Mammary epithelial cell (primary cell): ENCODE measurements around the gene OR2S2.

ENCODE experiments used
- CTCF ChIP-seq, 2 donors: IDR thresholded peaks in 1 of 2; conservative IDR thresholded peaks in 1 of 2; 2 replicates each; pipeline ENCODE4 v1.5.1; 2011 to 2012; ENCODE audit warnings: inconsistent platforms in 2 of 2, low read length in 2 of 2, mild to moderate bottlenecking in 2 of 2, control low read depth in 1 of 2, low read depth in 1 of 2; ENCODE audit not compliant: insufficient read depth in 1 of 2; ENCODE audit errors: extremely low read depth in 1 of 2
- EZH2 ChIP-seq: IDR thresholded peaks from 2 replicates; pipeline ENCODE4 v1.6.1; 2012; ENCODE audit warnings: low read length, inconsistent platforms, borderline replicate concordance

DNA sequence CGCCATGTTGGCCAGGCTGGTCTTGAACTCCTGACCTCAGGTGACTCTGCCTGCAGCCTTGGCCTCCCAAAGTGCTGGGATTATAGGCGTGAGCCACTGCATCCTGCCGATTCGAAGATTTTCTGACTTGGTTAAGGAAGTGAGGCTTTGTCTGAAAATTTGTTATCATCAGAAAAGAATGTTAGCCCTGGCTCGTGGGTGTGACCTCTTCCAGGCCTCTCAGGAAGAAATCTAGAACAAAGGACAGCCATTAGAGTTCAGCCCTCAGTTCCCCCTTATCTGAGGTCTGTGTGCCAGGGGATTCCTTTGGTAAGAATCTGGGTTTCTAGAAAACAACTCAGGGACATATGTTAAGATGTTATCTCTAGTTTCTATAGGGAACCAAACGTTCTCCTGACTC is 6.2 kb downstream of the OR2S2 start:
- TF ChIP-seq CTCF (conservative IDR thresholded peaks at IDR 0.05 in 1 of 2, IDR thresholded peaks at IDR 0.05 in 1 of 2; ENCODE audit: extremely low read depth in 1 of 2, insufficient read depth in 1 of 2, low read depth in 1 of 2, low read length in 2 of 2) (no peak), EZH2 (no peak)
